ENCODE measurements around the gene PHF2.

GRCh38 chr9:93567271-93567959 is 9.0 kb upstream of the PHF2 start:
- no peak for TF ChIP-seq CTCF (IDR thresholded peaks at IDR 0.05)
- no peak for TF ChIP-seq ZFX (IDR thresholded peaks at IDR 0.05; ENCODE audit: borderline replicate concordance)
